Activated naive CD4-positive, alpha-beta T cell treated with anti-CD3 and anti-CD28 coated beads for 36 hours (primary cell): ENCODE data around the gene CLOCK. TPM values are rescaled to one million over a fixed set of nuclear protein-coding genes. Genes with fewer than 3 reads are reported as not detected.
A peak's percentile ranks its signal among the peaks of the same experiment; 100 is the strongest.

ENCODE experiments used
- CTCF ChIA-PET: fragments of 350-600 bp; sonication (Branson Sonifier 250); formaldehyde crosslinking; loops from one replicate; lab custom pipeline; 2021; ENCODE audit warnings: antibody characterized with exemption; lab: Charles Lee
- DNase-seq: peaks from one replicate; pipeline ENCODE4 v3.0.0-alpha.2; 2020
- H3K27ac Mint-ChIP-seq: one replicate; pipeline ENCODE4 v1.8.0; 2021; ENCODE audit warnings: mild to moderate bottlenecking, mixed read lengths
- H3K27me3 Mint-ChIP-seq: one replicate; pipeline ENCODE4 v1.8.0; 2021; ENCODE audit warnings: low read depth, mixed read lengths
- H3K36me3 Mint-ChIP-seq: one replicate; pipeline ENCODE4 v1.8.0; 2021; ENCODE audit warnings: low read depth, mixed read lengths
- H3K4me1 Mint-ChIP-seq: one replicate; pipeline ENCODE4 v1.8.0; 2021; ENCODE audit warnings: low read depth, mixed read lengths
- H3K4me3 Mint-ChIP-seq: one replicate; pipeline ENCODE4 v1.8.0; 2021; ENCODE audit warnings: mild to moderate bottlenecking, moderate library complexity, mixed read lengths
- H3K9me3 Mint-ChIP-seq: one replicate; pipeline ENCODE4 v1.8.0; 2021; ENCODE audit warnings: mixed read lengths
- intact Hi-C: fragments of 100-400 bp; cut with micrococcal nuclease; formaldehyde crosslinking; loops from one replicate; pipeline ENCODE4 v1.15.1; 2023
- total RNA-seq, 2 experiments: library from RNA; stranded (reverse); gene quantifications; one replicate each; pipeline ENCODE4 v1.2.3, GENCODE V29; 2021

The CLOCK gene
- total RNA-seq, 2 experiments from 2014 or later = 8.1 to 8.5 TPM

DNA sequence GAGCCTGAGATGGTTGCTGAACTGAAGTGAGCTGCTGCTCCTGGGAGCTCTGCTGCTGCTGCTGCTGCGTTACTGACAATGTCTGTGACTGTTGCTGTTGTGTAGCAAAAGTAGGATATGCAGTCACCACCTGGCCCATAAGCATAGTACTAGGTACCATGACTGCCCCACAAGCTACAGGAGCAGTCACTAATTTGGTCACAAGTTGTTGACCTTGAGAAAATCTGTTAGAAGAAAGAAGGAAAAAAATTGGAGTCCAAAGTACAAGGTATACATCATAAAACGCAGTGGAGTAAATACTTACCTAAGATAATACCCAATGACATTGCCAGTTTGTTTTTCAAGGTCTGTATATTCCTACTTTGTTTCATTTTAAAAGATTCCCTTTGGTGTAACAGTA is 108.4 kb downstream of the CLOCK start:
- no peak for DNase-seq
- H3K4me3 Mint-ChIP-seq = no peak overlapping the region
- peaks cover 16% of the 10 kb centered on the region for H3K4me1 Mint-ChIP-seq
- no peaks in the 10 kb centered on the region for H3K27me3 Mint-ChIP-seq
- no peak overlapping the region for H3K27ac Mint-ChIP-seq
- intact Hi-C loops = loop anchor here (5.0 to 10.0 kb wide), 3 partner anchors 429 to 864 kb away; no protein-coding TSS in a partner anchor
- CTCF ChIA-PET = interaction anchor here (1.7 kb wide), 1 partner anchor 67 kb away, joined by 3 read pairs; no protein-coding TSS in a partner anchor
- H3K36me3 Mint-ChIP-seq = peaks cover 37% of the 10 kb centered on the region
- H3K9me3 Mint-ChIP-seq = no peaks in the 10 kb centered on the region

- CTCF ChIA-PET = interaction anchor here (1.7 kb wide), 1 partner anchor 67 kb away, joined by 3 read pairs; no protein-coding TSS in a partner anchor
- Mint-ChIP-seq H3K36me3 (peaks cover 36% of the 10 kb centered on the region), H3K9me3 (no peaks in the 10 kb centered on the region), H3K4me1 (peaks cover 16% of the 10 kb centered on the region), H3K4me3 (no peak overlapping the region), H3K27ac (no peak overlapping the region), H3K27me3 (no peaks in the 10 kb centered on the region)
- intact Hi-C loops = loop anchor here (5.0 to 10.0 kb wide), 3 partner anchors 429 to 864 kb away; no protein-coding TSS in a partner anchor
- DNase-seq = no peak
Measured at GRCh38 chr4:55437823-55438222, 108.9 kb downstream of the CLOCK start.

GRCh38 chr4:55437356-55437796 is 109.3 kb downstream of the CLOCK start:
- H3K4me1 Mint-ChIP-seq = peaks cover 16% of the 10 kb centered on the region
- DNase-seq = no peak
- peaks cover 32% of the 10 kb centered on the region for H3K36me3 Mint-ChIP-seq
- no peaks in the 10 kb centered on the region for H3K27me3 Mint-ChIP-seq
- H3K4me3 Mint-ChIP-seq = no peak overlapping the region
- H3K9me3 Mint-ChIP-seq = no peaks in the 10 kb centered on the region
- intact Hi-C loops = loop anchor here (5.0 to 10.0 kb wide), 3 partner anchors 430 to 865 kb away; no protein-coding TSS in a partner anchor
- H3K27ac Mint-ChIP-seq = no peak overlapping the region
- CTCF ChIA-PET = interaction anchor here (1.7 to 2.1 kb wide), 2 partner anchors 68 to 92 kb away, joined by 3 to 8 read pairs; partner anchors contain the start of gene SRD5A3

- Mint-ChIP-seq H3K36me3 (peaks cover 27% of the 10 kb centered on the region), H3K27me3 (no peaks in the 10 kb centered on the region), H3K27ac (peak overlapping the region; percentile 37), H3K9me3 (no peaks in the 10 kb centered on the region), H3K4me1 (peaks cover 16% of the 10 kb centered on the region), H3K4me3 (no peak overlapping the region)
- intact Hi-C loops = loop anchor here (1.0 to 10.0 kb wide), 8 partner anchors 40 to 867 kb away; partner anchors contain the start of genes CEP135, CLOCK, SRD5A3 and TMEM165
- CTCF ChIA-PET = interaction anchor here (0.6 to 2.1 kb wide), 4 partner anchors 9 to 128 kb away, joined by 3 to 8 read pairs (median 3); partner anchors contain the start of gene SRD5A3
- peak; percentile 68 for DNase-seq
Measured at GRCh38 chr4:55435141-55435841, 111.4 kb downstream of the CLOCK start.

DNA sequence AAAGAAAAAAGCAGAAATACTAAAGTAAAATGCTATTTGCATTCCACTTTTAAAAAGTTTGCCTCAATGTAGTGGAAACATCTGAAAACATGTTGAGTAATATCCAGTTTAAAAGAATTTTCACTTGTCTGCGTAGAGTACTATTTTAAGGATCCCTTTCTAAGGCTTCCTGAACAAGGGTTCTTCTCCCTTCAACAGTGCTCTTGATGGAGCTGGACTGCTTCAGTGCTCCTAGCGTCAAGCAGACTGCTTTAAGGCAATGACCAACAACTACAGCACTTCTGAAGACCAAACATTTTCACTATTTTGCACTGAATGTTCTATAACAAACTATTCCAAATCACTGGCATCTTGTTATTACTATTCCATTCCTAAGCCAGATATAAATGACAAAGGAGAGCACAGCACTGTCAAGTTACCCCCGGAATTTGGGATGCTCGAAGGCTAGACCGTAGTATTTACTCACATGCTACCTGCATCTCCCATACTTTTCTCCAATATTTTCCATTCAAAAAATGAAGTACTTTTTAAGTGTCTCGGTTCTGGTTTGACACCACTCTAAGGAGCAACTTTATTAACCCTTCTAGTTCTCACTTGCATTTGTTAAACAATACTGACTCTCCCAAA is 114.9 kb downstream of the CLOCK start:
- Mint-ChIP-seq H3K4me3 (no peak overlapping the region), H3K27ac (no peak overlapping the region), H3K36me3 (peaks cover 24% of the 10 kb centered on the region), H3K9me3 (no peaks in the 10 kb centered on the region), H3K27me3 (no peaks in the 10 kb centered on the region), H3K4me1 (peaks cover 16% of the 10 kb centered on the region)
- intact Hi-C loops = loop anchor here (10.0 kb wide), 1 partner anchor 457 kb away; no protein-coding TSS in a partner anchor
- DNase-seq = no peak
- CTCF ChIA-PET = no interaction called here

DNA sequence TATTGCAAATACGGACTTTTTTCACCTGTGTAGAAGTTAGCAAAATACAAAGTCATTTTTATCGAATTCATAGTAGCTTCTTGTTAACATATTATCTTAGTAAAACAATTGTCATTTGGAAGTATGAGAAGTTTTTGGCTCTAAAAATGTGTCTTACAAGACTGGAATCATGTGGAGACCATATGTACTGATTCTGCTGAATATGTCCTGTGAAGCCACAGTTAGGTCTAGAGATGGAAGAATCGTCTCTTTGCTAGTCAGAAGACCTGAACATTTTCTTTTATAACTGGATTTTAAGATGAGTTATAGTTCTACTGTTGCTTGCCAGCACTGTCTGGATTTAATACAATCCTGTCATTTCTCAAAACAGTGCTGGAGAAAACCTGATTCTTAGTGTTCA is 121.9 kb downstream of the CLOCK start:
- H3K4me3 Mint-ChIP-seq = no peak overlapping the region
- H3K4me1 Mint-ChIP-seq = peaks cover 4% of the 10 kb centered on the region
- CTCF ChIA-PET = no interaction called here
- peaks cover 33% of the 10 kb centered on the region for H3K36me3 Mint-ChIP-seq
- intact Hi-C loops = no loop called here
- no peaks in the 10 kb centered on the region for H3K27me3 Mint-ChIP-seq
- H3K9me3 Mint-ChIP-seq = no peaks in the 10 kb centered on the region
- no peak overlapping the region for H3K27ac Mint-ChIP-seq
- no peak for DNase-seq

DNA sequence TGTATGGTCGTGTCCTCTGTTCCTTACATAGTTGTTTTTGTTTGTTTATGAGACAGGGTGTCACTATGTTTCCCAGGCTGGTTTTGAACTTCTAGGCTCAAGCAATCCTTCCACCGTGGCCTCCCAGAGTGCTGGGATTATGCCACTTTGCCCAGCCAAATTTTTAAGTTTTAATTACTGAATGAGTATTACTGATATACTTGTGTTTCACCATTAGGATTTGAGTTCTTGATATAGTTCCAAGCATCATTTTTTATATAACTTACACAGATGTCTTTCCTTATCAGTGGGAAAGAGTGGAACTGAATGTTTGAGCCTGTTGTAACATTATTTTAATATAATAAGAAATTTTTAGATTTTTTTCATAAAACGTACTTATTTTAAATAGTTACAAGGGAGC is 130.5 kb downstream of the CLOCK start:
- H3K4me3 Mint-ChIP-seq = no peak overlapping the region
- H3K9me3 Mint-ChIP-seq = no peaks in the 10 kb centered on the region
- DNase-seq = no peak
- no peak overlapping the region for H3K27ac Mint-ChIP-seq
- H3K27me3 Mint-ChIP-seq = no peaks in the 10 kb centered on the region
- peaks cover 3% of the 10 kb centered on the region for H3K4me1 Mint-ChIP-seq
- H3K36me3 Mint-ChIP-seq = peaks cover 30% of the 10 kb centered on the region
- CTCF ChIA-PET = no interaction called here
- intact Hi-C loops = no loop called here

GRCh38 chr4:55411621-55412020 is 135.1 kb downstream of the CLOCK start:
- intact Hi-C loops = no loop called here
- Mint-ChIP-seq H3K27ac (no peak overlapping the region), H3K36me3 (peaks cover 18% of the 10 kb centered on the region)

DNA sequence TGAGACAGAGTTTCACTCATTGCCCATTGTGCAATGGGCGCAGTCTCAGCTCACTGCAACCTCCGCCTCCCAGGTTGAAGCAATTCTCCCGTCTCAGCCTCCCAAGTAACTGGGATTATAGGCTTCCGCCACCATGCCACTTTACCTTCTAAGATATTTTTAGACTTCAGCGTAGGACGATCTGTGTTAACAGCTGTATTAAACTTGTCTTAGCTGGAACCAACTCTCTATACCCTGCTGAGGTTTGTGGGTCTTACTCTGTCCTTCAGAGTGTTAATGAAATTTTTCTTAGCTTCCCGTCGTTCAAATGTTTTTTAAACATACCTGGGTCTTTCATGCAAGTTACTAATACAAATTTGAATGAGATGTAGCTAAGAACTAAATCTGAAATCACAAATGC is 136.3 kb downstream of the CLOCK start:
- Mint-ChIP-seq H3K36me3 (peaks cover 25% of the 10 kb centered on the region), H3K9me3 (no peaks in the 10 kb centered on the region), H3K27ac (no peak overlapping the region), H3K27me3 (no peaks in the 10 kb centered on the region), H3K4me1 (peaks cover 24% of the 10 kb centered on the region), H3K4me3 (no peak overlapping the region)
- DNase-seq = no peak
- CTCF ChIA-PET = interaction anchor here (0.6 to 0.7 kb wide), 2 partner anchors 120 to 148 kb away, joined by 3 read pairs; no protein-coding TSS in a partner anchor
- intact Hi-C loops = no loop called here

More at GRCh38 chr4:55411621-55412020, 135.1 kb downstream of the CLOCK start:
- CTCF ChIA-PET = no interaction called here
- H3K4me1 Mint-ChIP-seq = peaks cover 15% of the 10 kb centered on the region
- H3K27me3 Mint-ChIP-seq = no peaks in the 10 kb centered on the region
- no peak for DNase-seq
- H3K9me3 Mint-ChIP-seq = no peaks in the 10 kb centered on the region
- H3K4me3 Mint-ChIP-seq = no peak overlapping the region

DNA sequence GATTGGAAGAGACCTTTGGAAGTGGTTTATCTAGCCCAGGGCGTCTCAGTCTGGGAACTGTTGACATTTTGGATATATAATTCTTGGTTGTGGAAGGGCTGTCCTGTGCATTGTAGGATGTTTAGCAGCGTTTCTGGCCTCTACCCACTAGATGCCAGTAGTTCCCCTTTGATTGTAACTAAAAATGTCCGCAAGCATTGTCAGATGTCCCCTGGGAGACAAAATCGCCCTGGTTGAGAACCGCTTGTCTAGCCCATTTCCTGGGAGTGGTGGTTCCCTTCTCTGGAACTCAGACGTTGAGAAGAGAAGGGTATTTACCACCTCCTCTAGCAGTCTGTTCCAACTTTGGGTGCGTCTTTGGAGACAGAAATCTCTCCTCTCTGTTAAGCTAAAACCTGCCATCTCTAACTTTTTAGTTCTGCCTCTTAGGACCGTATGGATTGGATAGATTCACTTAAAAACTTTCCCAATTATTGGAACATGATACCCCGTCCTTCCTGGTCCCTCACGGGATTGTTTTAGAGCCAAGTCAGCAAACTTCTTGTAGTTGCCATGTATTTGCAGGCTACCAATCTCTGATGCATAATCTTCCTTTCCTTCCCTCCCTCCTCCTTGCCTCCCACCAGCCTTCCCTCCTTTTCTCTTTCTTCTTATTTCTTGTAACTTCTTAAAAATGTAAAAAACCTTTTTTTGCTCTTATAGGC is 137.1 kb downstream of the CLOCK start:
- intact Hi-C loops = no loop called here
- Mint-ChIP-seq H3K36me3 (peaks cover 30% of the 10 kb centered on the region), H3K9me3 (no peaks in the 10 kb centered on the region), H3K27ac (no peak overlapping the region), H3K4me3 (no peak overlapping the region), H3K4me1 (peaks cover 27% of the 10 kb centered on the region), H3K27me3 (no peaks in the 10 kb centered on the region)
- no peak for DNase-seq
- CTCF ChIA-PET = interaction anchor here (0.6 to 0.7 kb wide), 2 partner anchors 121 to 149 kb away, joined by 3 read pairs; no protein-coding TSS in a partner anchor

DNA sequence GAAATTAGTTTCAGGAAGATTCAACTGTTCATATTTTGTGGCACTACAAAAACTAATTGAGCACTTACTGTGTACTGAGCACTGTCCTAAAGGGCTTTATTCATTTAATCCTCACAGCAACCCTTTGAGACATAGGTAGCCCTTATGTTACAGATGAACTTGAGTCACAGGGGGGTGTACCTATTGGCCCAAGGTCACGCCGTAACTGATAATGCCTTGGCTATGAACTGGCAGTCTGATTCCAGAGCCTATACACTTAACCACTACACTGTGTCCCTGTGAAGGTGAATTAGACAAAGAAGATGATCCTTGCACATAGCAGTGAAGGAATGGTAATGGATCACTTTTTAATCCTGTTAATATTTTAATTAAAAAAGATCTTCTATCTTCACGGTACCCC is 138.9 kb downstream of the CLOCK start:
- CTCF ChIA-PET = no interaction called here
- no peak overlapping the region for H3K27ac Mint-ChIP-seq
- intact Hi-C loops = no loop called here
- DNase-seq = no peak
- H3K27me3 Mint-ChIP-seq = no peaks in the 10 kb centered on the region
- H3K4me1 Mint-ChIP-seq = peaks cover 36% of the 10 kb centered on the region
- H3K4me3 Mint-ChIP-seq = no peak overlapping the region
- peaks cover 42% of the 10 kb centered on the region for H3K36me3 Mint-ChIP-seq
- no peaks in the 10 kb centered on the region for H3K9me3 Mint-ChIP-seq

DNA sequence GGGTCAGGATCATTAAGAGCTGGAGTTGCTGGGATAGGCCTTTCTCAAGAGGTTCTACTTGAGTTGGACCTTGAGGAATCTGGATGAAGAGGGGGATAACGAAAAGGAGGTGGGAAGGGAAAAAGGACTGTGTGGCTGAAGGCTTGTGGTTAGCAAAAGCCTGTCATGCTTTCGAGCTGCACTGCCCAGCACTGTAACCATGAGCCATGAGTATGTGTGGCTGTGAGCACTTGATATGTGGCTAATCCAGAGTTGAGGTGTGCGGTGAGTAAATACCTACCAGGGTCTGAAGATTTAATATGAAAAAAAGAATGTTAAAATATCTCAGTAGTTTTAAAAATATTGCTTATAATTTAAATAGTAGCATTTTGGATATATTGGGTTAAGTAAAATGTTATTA is 139.6 kb downstream of the CLOCK start:
- no peak for DNase-seq
- CTCF ChIA-PET = no interaction called here
- Mint-ChIP-seq H3K36me3 (peaks cover 42% of the 10 kb centered on the region), H3K9me3 (no peaks in the 10 kb centered on the region), H3K27ac (no peak overlapping the region), H3K27me3 (no peaks in the 10 kb centered on the region), H3K4me1 (peaks cover 36% of the 10 kb centered on the region), H3K4me3 (no peak overlapping the region)
- intact Hi-C loops = no loop called here
